Motor neuron (in vitro differentiated cells): ENCODE data around the gene AKAP7. TPM values are rescaled to one million over a fixed set of nuclear protein-coding genes. Genes with fewer than 3 reads are reported as not detected.

Source experiments
- ATAC-seq, 8 experiments: fragments of 200-7000 bp; cut with Tn5 transposase; replicated peaks in 6 of 8; 2 replicates each; pipeline ENCODE4 v1.8.0; 2021; ENCODE audit warnings: mild to moderate bottlenecking in 8 of 8, moderate library complexity in 8 of 8
- H3K27ac ChIP-seq, 2 donors: fragments of 250-450 bp; sonication (Bioruptor Pico); 2 replicates each; pipeline ENCODE4 v1.9.0; 2021; ENCODE audit warnings: antibody characterized with exemption in 2 of 2, mild to moderate bottlenecking in 2 of 2, moderate library complexity in 1 of 2
- H3K4me1 ChIP-seq, 2 donors: fragments of 250-450 bp; sonication (Bioruptor Pico); replicated peaks in 1 of 2; 2 replicates each; pipeline ENCODE4 v1.6.1; 2021; ENCODE audit warnings: antibody characterized with exemption in 2 of 2, mild to moderate bottlenecking in 2 of 2, moderate library complexity in 1 of 2
- H3K4me3 ChIP-seq, 5 donors: fragments of 250-450 bp; sonication (Bioruptor Pico); 2 replicates each; pipeline ENCODE4 v1.9.0; 2021; ENCODE audit warnings: antibody characterized with exemption in 5 of 5, mild to moderate bottlenecking in 5 of 5, moderate library complexity in 4 of 5
- WGBS, 10 experiments: fragments of 450-650 bp; shearing (Covaris generic); methylation state at CpG; one replicate each; pipeline ENCODE4 v1.0.0; 2022; 5-methylcytosine and 5-hydroxymethylcytosine counted together
- in situ Hi-C, 9 experiments: fragments of 400-800 bp; cut with MboI; loops; one replicate each; pipeline ENCODE4 v1.15.0; 2021; ENCODE audit warnings: low sequenced_read_pairs in 9 of 9, low pct_unique_long_range_greater_than_20kb in 2 of 9; ENCODE audit not compliant: unreplicated experiment in 9 of 9
- total RNA-seq, 8 experiments: library from RNA; unstranded; fragments of 300-600 nt; gene quantifications; 2 replicates each; pipeline versions ENCODE4 v1.2.3 to v1.2.4, GENCODE V29; 2022

AKAP7 gene
- total RNA-seq, 8 experiments from 2014 or later: 2.5 to 18.5 (median 9.2) TPM

- no peak overlapping the region for H3K4me3 ChIP-seq
- no peak overlapping the region for H3K27ac ChIP-seq
- in situ Hi-C loops: no loop called here
- ATAC-seq: no peak
- H3K4me1 ChIP-seq: no peaks in the 10 kb centered on the region
- 83 to 100% (median 97%) methylated on average over 2 to 5 of the region's 5 CpGs; no CpG with 5 or more reads in 1 of the 10 experiments for WGBS, 10 experiments
Measured at GRCh38 chr6:131268303-131268702, 133.0 kb downstream of the AKAP7 start.

DNA sequence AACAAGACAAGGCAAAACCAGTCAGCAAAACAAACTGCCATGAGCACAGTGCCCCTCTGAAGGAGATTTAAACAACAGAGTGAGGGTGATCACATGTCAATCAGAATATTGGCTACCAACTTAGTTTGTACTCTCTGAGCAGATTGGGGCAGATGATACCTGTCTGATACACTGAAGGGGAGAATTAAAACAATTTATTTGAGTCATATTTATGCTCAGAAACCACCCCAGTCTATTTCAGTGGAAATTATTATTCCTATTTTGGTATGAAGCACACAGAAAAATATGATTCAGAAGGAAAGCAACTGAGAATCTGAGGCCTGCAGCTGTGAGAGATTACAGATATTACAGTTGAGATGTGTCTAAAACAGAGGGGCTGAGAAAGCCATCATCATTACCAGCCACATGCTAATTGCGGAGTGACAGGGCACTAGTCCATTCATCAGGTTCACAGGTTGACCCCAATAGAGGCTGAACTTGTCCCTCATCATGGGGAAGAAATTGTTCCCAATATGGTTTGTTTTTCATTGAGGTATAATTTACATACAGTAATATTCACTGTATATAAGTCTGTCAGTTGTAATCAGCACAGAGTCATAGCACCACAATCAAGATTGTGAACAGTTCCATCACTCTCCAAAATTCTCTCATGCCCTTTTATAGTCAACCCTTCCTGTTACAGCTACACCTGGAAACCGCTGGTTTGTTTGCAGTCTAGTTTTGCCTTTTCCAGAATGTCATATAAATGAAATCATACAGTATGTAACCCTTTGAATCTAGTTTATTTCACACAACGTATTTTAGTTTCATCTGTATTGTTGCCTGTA, 134.5 kb downstream of the AKAP7 start:
- Histone ChIP-seq H3K4me3 (no peak overlapping the region), H3K27ac (no peak overlapping the region), H3K4me1 (no peaks in the 10 kb centered on the region)
- ATAC-seq: no peak
- in situ Hi-C loops: no loop called here
- WGBS, 10 experiments: 76 to 100% (median 100%) methylated on average over 1 to 3 of the region's 3 CpGs

DNA sequence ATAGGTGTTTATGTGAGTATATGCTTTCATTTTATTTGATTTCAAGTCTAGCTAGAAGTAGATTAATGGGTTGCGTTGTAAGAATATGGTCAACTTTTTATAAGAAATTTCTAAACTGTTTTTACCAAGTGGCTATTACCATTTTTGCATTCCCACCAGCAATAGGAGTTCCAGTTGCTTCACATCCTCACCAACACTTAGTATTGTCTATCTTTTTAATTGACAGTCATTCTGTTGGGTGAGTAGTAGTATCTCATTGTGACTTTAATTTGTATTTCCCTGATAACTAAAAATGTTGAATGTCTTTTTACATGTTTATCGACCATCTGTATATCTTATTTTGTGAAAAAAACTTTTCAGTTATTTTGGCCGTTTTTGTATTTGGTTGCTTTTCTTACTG, 135.3 kb downstream of the AKAP7 start:
- Histone ChIP-seq H3K4me1 (no peaks in the 10 kb centered on the region), H3K27ac (no peak overlapping the region), H3K4me3 (no peak overlapping the region)
- in situ Hi-C loops: no loop called here
- ATAC-seq: no peak
- WGBS, 10 experiments: 67 to 100% (median 95%) methylated on average over 1 to 3 of the region's 3 CpGs

GRCh38 chr6:131275273-131275672, 140.0 kb downstream of the AKAP7 start:
- ATAC-seq: no peak
- in situ Hi-C loops: no loop called here
- WGBS, 10 experiments: 87 to 100% (median 98%) methylated on average over 1 to 4 of the region's 4 CpGs
- Histone ChIP-seq H3K27ac (no peak overlapping the region), H3K4me1 (no peaks in the 10 kb centered on the region), H3K4me3 (no peak overlapping the region)

- in situ Hi-C loops: no loop called here
- ATAC-seq: no peak
- WGBS, 10 experiments: 83 to 100% (median 100%) methylated on average over 1 of the region's 1 CpG; no CpG with 5 or more reads in 2 of the 10 experiments
- Histone ChIP-seq H3K4me3 (no peak overlapping the region), H3K27ac (no peak overlapping the region), H3K4me1 (peaks cover 9 to 11% of the 10 kb centered on the region in 2 donors)
Measured at GRCh38 chr6:131277591-131277990, 142.3 kb downstream of the AKAP7 start.

DNA sequence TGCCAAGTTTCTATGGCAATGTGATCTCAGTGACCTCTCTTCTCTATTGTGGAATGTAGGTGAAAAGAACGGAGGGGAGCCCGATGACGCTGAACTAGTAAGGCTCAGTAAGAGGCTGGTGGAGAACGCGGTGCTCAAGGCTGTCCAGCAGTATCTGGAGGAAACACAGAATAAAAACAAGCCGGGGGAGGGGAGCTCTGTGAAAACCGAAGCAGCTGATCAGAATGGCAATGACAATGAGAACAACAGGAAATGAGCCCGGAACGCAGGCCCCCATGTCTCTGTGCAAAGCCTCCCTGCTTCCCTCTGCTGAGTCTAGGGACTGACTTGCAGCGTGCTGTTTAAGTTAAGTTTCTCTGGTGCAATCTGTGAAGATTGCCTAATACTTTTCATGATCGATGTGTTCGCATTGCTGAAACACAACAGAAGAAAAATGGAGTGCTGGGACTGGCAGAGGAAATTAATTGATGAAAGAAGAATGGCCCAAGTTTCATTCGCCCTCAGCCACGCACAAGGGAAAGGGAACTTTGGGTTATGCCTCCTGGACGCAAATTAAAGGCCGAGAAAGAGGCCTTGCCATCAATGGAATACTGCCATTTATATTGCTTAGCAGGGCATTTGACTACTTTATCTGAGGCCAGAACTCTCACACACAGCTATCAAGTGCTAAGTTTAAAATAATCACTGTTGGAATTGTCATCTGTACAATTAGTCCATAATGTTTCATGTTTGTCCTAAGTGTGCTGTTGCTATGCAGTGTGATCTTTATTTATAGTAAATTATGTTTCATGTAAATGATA, 146.4 kb downstream of the AKAP7 start:
- peak in 5 of 8 experiments; percentile 89 to 96 (median 94) for ATAC-seq
- H3K4me3 ChIP-seq: peak overlapping the region in 2 of 5 donors; percentile 7 to 8
- peak overlapping the region; percentile 2 to 19 for H3K27ac ChIP-seq
- H3K4me1 ChIP-seq: peaks cover 11 to 12% of the 10 kb centered on the region in 2 donors
- in situ Hi-C loops: no loop called here
- WGBS, 10 experiments: 7 to 74% (median 37%) methylated on average over 3 to 16 of the region's 16 CpGs; no CpG with 5 or more reads in 2 of the 10 experiments

- 76 to 100% (median 94%) methylated on average over 4 to 5 of the region's 5 CpGs for WGBS, 10 experiments
- H3K4me1 ChIP-seq: peaks cover 11 to 12% of the 10 kb centered on the region in 2 donors
- no peak for ATAC-seq
- no peak overlapping the region for H3K27ac ChIP-seq
- H3K4me3 ChIP-seq: no peak overlapping the region
- in situ Hi-C loops: no loop called here
Measured at GRCh38 chr6:131282365-131282764, 147.1 kb downstream of the AKAP7 start.

GRCh38 chr6:131283466-131284175, 148.4 kb downstream of the AKAP7 start:
- Histone ChIP-seq H3K4me3 (no peak overlapping the region), H3K4me1 (peaks cover 11 to 12% of the 10 kb centered on the region in 2 donors), H3K27ac (no peak overlapping the region)
- no peak for ATAC-seq
- in situ Hi-C loops: no loop called here
- 88 to 100% (median 97%) methylated on average over 1 to 7 of the region's 7 CpGs for WGBS, 10 experiments

DNA sequence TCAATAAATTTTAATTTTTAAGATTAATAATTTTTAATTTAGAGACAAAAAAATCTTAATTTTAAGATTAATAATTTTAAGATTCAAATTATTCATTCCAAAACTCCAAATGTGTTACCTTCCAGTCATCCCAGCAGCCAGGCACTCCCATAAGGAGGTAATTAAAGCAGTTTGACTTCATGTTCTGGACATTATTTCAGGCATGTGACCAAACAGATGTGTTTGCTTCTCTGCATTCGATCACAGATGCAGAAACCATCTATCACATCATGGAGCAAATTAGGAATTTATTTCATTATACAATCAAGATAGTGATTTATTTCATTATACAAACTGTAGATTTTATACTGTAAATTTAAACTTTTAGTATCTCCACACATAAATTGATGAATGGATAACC, 150.3 kb downstream of the AKAP7 start:
- in situ Hi-C loops: no loop called here
- no peak for ATAC-seq
- Histone ChIP-seq H3K4me1 (peaks cover 11 to 12% of the 10 kb centered on the region in 2 donors), H3K4me3 (no peak overlapping the region), H3K27ac (no peak overlapping the region)
- 0 to 90% (median 78%) methylated on average over 1 of the region's 1 CpG; no CpG with 5 or more reads in 2 of the 10 experiments for WGBS, 10 experiments

GRCh38 chr6:131286469-131287040, 151.3 kb downstream of the AKAP7 start:
- 87 to 100% (median 94%) methylated on average over 1 to 2 of the region's 2 CpGs for WGBS, 10 experiments
- Histone ChIP-seq H3K4me3 (no peak overlapping the region), H3K27ac (no peak overlapping the region), H3K4me1 (peaks cover 4 to 5% of the 10 kb centered on the region in 2 donors)
- ATAC-seq: no peak
- in situ Hi-C loops: no loop called here

GRCh38 chr6:131288214-131288613, 152.9 kb downstream of the AKAP7 start:
- no peak for ATAC-seq
- 88 to 100% (median 94%) methylated on average over 1 to 2 of the region's 2 CpGs; no CpG with 5 or more reads in 3 of the 10 experiments for WGBS, 10 experiments
- Histone ChIP-seq H3K4me1 (peaks cover 16 to 17% of the 10 kb centered on the region in 2 donors), H3K4me3 (no peak overlapping the region), H3K27ac (no peak overlapping the region)
- in situ Hi-C loops: no loop called here

GRCh38 chr6:131290955-131291354, 155.7 kb downstream of the AKAP7 start:
- WGBS, 10 experiments: 65 to 100% (median 94%) methylated on average over 2 to 4 of the region's 4 CpGs; no CpG with 5 or more reads in 2 of the 10 experiments
- Histone ChIP-seq H3K27ac (no peak overlapping the region), H3K4me1 (peaks cover 12 to 17% of the 10 kb centered on the region in 2 donors), H3K4me3 (no peak overlapping the region)
- in situ Hi-C loops: no loop called here
- peak in 2 of 8 experiments; percentile 25 to 48 for ATAC-seq
